Adrenal gland (tissue), 12 donors: ENCODE results near the gene C21orf58. TPM values are rescaled to one million over a fixed set of nuclear protein-coding genes. Genes with fewer than 3 reads are reported as not detected.

ENCODE experiments used
- DNase-seq, 7 donors: peaks; one replicate each; pipeline ENCODE4 v3.0.0-alpha.2; 2019 to 2020
- H3K27ac ChIP-seq, 5 donors: fragments of 200-600 bp; sonication (generic) in 4 of 5; 1 replicate in 3 of 5; 2 replicates in 2 of 5; pipeline versions ENCODE4 v1.5.1 to v1.8.0; 2016 to 2020; ENCODE audit warnings: mild to moderate bottlenecking in 1 of 5
- H3K27me3 ChIP-seq: fragments of 200-600 bp; 2 replicates; pipeline ENCODE4 v1.8.0; 2021
- H3K36me3 ChIP-seq, 2 donors: fragments of 200-600 bp; replicated peaks in 1 of 2; 1 replicate in 1 of 2; 2 replicates in 1 of 2; pipeline versions ENCODE4 v1.5.1 to v1.8.0; 2018 to 2022
- H3K4me1 ChIP-seq, 2 donors: fragments of 200-600 bp; replicated peaks in 1 of 2; 1 replicate in 1 of 2; 2 replicates in 1 of 2; pipeline versions ENCODE4 v1.5.1 to v1.8.0; 2018 to 2021
- H3K4me3 ChIP-seq, 4 donors: fragments of 200-600 bp; sonication (generic) in 3 of 4; one replicate each; pipeline ENCODE4 v1.5.1; 2016 to 2018
- H3K9me3 ChIP-seq, 3 donors: fragments of 200-600 bp; sonication (generic) in 1 of 3; replicated peaks in 1 of 3; 1 replicate in 2 of 3; 2 replicates in 1 of 3; pipeline versions ENCODE4 v1.5.1 to v1.8.0; 2016 to 2021
- CTCF ChIP-seq, 6 experiments: fragments of 450-650 bp in 4 of 6; fragments of 200-600 bp in 2 of 6; sonication (generic) in 1 of 6; IDR thresholded peaks; 1 replicate in 5 of 6; 2 replicates in 1 of 6; pipeline versions ENCODE4 v1.5.1 to v1.8.0; 2016 to 2021; ENCODE audit warnings: antibody characterized with exemption in 6 of 6, mild to moderate bottlenecking in 2 of 6, moderate library complexity in 1 of 6
- POLR2A ChIP-seq, 2 donors: fragments of 450-650 bp; IDR thresholded peaks; one replicate each; pipeline ENCODE4 v1.6.1; 2017; ENCODE audit warnings: antibody characterized with exemption in 2 of 2, mild to moderate bottlenecking in 2 of 2, moderate library complexity in 1 of 2
- WGBS, 4 donors: extraction: QIAGEN DNeasy Blood & Tissue Kit in 2 of 4; methylation state at CpG; one replicate each; pipeline versions ENCODE4 v1.1.5 to v1.1.7; 2013 to 2017; 5-methylcytosine and 5-hydroxymethylcytosine counted together
- intact Hi-C, 2 donors: fragments of 100-400 bp; cut with DNase I; formaldehyde crosslinking; loops; one replicate each; pipeline versions ENCODE4 v1.14.1 to v1.15.0; 2022 to 2023
- polyA plus RNA-seq, 3 donors: library from polyadenylated mRNA; stranded (reverse); fragments of 200-250 nt in 2 of 3; fragments of 350-450 nt in 1 of 3; fragmentation: Illumina TruSeq in 1 of 3; extraction: RNeasy Lipid Tissue Mini Kit (QIAGEN cat#74804) in 1 of 3; gene quantifications; one replicate each; pipeline ENCODE4 v1.2.3, GENCODE V29; 2013 to 2014
- total RNA-seq, 9 donors: library from RNA; depleted of rRNA in 4 of 9; stranded (reverse); fragments of >200 nt in 4 of 9; fragments of 120-200 nt in 1 of 9; fragmentation: NEBNext Ultra II Directional in 1 of 9; extraction: Animal tissue kit (Norgen Biotek cat#: 25700) in 1 of 9; gene quantifications; one replicate each; pipeline versions ENCODE4 v1.1.0 to v1.2.4, GENCODE V29; 2013 to 2023
- donor health status: healthy with polysubstance abuse.
- donor health status: Bipolar disorder and iron deficiency.
- donor health status: DM: yes; HTN: yes; CAD: no.
- donor health status: DM: no; HTN: no; CAD: no.
- donor health status: DM: no; HTN: no; CAD: no.
- donor health status: DM: yes; HTN: yes; CAD: no.

Gene C21orf58
- total and polyA plus RNA-seq, 12 donors = 0.46 to 15.0 (median 2.3) TPM

DNA sequence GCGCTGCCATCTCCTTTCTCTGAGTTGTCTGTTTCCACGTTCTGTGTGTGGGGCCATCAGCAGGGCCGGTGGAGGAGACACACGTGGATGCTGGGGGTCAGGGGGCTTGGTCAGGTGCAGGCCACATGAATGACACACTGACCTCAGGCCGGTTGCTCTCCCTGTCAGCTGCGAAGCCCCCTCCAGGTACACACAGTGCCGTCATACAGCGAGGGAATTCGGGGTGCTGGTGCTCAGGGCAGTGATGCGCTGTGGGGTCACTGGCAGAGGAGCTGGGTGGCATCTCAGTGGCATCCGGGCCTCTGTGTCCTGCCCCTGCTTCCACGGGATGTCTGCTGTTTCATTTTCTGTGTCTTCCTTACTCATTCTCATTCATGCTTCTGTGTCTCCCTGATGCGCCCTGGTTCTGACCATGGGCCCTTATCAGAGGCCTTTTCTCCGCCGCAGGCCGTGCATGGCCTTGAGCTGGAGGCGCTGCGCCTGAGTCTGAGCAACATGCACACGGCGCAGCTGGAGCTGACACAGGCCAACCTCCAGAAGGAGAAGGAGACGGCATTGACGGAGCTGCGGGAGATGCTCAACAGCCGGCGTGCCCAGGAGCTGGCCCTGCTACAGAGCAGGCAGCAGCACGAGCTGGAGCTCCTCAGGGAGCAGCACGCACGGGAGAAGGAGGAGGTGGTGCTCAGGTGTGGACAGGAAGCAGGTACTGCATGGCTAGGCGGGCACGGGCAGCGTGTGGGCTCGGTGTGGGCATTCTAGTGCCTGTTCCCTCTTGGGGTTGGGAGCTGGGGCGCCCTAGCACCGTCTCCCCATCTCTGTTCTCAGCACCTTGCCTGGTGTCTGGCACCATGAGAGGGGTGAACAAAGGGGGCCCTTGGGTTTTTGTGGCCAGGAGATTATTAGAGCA is 22.9 kb upstream of the C21orf58 start:
- Histone ChIP-seq H3K4me3 (no peak overlapping the region), H3K27ac (peak overlapping the region; percentile 34 to 91 (median 66)), H3K9me3 (no peaks in the 10 kb centered on the region), H3K27me3 (no peaks in the 10 kb centered on the region), H3K36me3 (peaks cover 0 to 49% of the 10 kb centered on the region in 2 donors), H3K4me1 (peaks cover 3 to 15% of the 10 kb centered on the region in 2 donors)
- peak; percentile 72 to 90 (median 87) for DNase-seq
- TF ChIP-seq CTCF (IDR thresholded peaks at IDR 0.05) (no peak), POLR2A (IDR thresholded peaks at IDR 0.05) (peak in 1 of 2 donors; percentile 41)
- 60 to 76% (median 67%) methylated on average over 20 to 34 of the region's 34 CpGs for WGBS, 4 donors
- intact Hi-C loops = no loop called here

- H3K36me3 ChIP-seq = peaks cover 0 to 42% of the 10 kb centered on the region in 2 donors
- no peak for DNase-seq
- WGBS, 4 donors = 90 to 96% (median 94%) methylated on average over 10 to 14 of the region's 14 CpGs
- TF ChIP-seq CTCF (IDR thresholded peaks at IDR 0.05) = no peak
- TF ChIP-seq POLR2A (IDR thresholded peaks at IDR 0.05) = no peak
- H3K9me3 ChIP-seq = no peaks in the 10 kb centered on the region
- no peaks in the 10 kb centered on the region for H3K27me3 ChIP-seq
- intact Hi-C loops = no loop called here
- H3K4me1 ChIP-seq = peaks cover 3 to 15% of the 10 kb centered on the region in 2 donors
- H3K4me3 ChIP-seq = no peak overlapping the region
- peak overlapping the region in 4 of 5 donors; percentile 52 to 91 (median 76) for H3K27ac ChIP-seq
These were observed 22.2 kb upstream of the C21orf58 start for GRCh38 chr21:46345861-46346260.

DNA sequence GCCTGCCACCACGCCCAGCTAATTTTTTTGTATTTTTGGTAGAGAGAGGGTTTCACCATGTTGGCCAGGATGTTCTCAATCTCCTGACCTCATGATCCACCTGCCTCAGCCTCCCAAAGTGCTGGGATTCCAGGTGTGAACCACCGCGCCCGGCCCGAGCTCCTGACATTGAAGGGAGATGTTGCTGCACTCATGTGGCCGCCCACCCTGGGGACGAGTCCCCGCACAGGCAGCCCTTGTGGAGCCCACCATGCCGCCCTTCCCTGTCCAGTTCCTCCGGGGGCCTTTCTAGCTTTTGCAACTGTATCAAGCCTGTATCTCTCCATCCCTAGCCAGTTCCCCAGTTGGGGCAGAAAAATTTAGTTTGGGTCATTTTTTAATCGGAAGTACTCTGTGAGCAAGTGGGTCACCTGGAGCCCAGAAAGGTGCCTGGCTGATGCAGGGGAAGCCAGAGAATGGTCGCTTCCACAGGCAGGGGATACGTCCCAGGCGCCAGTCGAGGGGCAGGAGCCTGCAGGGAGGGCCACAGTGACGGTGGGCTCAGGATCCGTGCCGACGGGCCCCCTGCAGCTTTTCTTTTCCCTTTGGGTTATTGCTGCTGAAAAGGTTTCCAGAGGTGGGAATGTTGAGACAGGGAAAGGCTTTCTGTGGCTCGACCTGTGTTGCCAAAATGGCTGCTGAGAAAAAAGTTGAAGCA is 20.7 kb upstream of the C21orf58 start:
- Histone ChIP-seq H3K4me1 (peaks cover 3 to 15% of the 10 kb centered on the region in 2 donors), H3K36me3 (peaks cover 0 to 27% of the 10 kb centered on the region in 2 donors), H3K27me3 (no peaks in the 10 kb centered on the region), H3K27ac (no peak overlapping the region), H3K9me3 (no peaks in the 10 kb centered on the region), H3K4me3 (no peak overlapping the region)
- intact Hi-C loops = no loop called here
- DNase-seq = no peak
- TF ChIP-seq POLR2A (IDR thresholded peaks at IDR 0.05) = no peak
- TF ChIP-seq CTCF (IDR thresholded peaks at IDR 0.05) = no peak
- WGBS, 4 donors = 96 to 98% (median 96%) methylated on average over 19 to 20 of the region's 20 CpGs

GRCh38 chr21:46340998-46341397 is 17.3 kb upstream of the C21orf58 start:
- DNase-seq = no peak
- no peak for TF ChIP-seq CTCF (IDR thresholded peaks at IDR 0.05)
- no peak for TF ChIP-seq POLR2A (IDR thresholded peaks at IDR 0.05)
- Histone ChIP-seq H3K27me3 (no peaks in the 10 kb centered on the region), H3K4me1 (no peaks in the 10 kb centered on the region), H3K9me3 (no peaks in the 10 kb centered on the region), H3K36me3 (peaks cover 0 to 33% of the 10 kb centered on the region in 2 donors), H3K27ac (no peak overlapping the region), H3K4me3 (no peak overlapping the region)
- 90 to 96% (median 93%) methylated on average over 8 of the region's 8 CpGs for WGBS, 4 donors
- intact Hi-C loops = no loop called here
